Liver (tissue), 3 donors: ENCODE results near the gene SPTBN4.

ENCODE experiments used
- RAD21 ChIP-seq, 2 donors: IDR thresholded peaks; 2 replicates each; pipeline ENCODE4 v1.6.1; 2016; ENCODE audit warnings: antibody characterized with exemption in 2 of 2, mild to moderate bottlenecking in 2 of 2
- TF ChIP-seq, protein P1 (sequence below): fragments of 150-350 bp; IDR thresholded peaks from 2 replicates; pipeline ENCODE4 v1.5.1; 2017; ENCODE audit warnings: improper control_type of control experiment, low read depth, low read length; ENCODE audit not compliant: missing input control
- donor health status: healthy.
- donor health status: healthy.

- no peak for TF ChIP-seq RAD21 (IDR thresholded peaks at IDR 0.05)
- TF ChIP-seq, protein P1, sequence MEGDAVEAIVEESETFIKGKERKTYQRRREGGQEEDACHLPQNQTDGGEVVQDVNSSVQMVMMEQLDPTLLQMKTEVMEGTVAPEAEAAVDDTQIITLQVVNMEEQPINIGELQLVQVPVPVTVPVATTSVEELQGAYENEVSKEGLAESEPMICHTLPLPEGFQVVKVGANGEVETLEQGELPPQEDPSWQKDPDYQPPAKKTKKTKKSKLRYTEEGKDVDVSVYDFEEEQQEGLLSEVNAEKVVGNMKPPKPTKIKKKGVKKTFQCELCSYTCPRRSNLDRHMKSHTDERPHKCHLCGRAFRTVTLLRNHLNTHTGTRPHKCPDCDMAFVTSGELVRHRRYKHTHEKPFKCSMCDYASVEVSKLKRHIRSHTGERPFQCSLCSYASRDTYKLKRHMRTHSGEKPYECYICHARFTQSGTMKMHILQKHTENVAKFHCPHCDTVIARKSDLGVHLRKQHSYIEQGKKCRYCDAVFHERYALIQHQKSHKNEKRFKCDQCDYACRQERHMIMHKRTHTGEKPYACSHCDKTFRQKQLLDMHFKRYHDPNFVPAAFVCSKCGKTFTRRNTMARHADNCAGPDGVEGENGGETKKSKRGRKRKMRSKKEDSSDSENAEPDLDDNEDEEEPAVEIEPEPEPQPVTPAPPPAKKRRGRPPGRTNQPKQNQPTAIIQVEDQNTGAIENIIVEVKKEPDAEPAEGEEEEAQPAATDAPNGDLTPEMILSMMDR, result no peak
Measured at GRCh38 chr19:40576585-40577451, 110.0 kb downstream of the SPTBN4 start, which contains the start of gene SHKBP1.
